NOMO-1 treated with dmso at 0.1 percent for 144 hours (cell line): ENCODE results near the gene LAMA2.

Experiments
- DNase-seq: peaks from one replicate; lab custom pipeline; 2025; ENCODE audit not compliant: unreplicated experiment; lab: John Stamatoyannopoulos, UW

Gene LAMA2

DNA sequence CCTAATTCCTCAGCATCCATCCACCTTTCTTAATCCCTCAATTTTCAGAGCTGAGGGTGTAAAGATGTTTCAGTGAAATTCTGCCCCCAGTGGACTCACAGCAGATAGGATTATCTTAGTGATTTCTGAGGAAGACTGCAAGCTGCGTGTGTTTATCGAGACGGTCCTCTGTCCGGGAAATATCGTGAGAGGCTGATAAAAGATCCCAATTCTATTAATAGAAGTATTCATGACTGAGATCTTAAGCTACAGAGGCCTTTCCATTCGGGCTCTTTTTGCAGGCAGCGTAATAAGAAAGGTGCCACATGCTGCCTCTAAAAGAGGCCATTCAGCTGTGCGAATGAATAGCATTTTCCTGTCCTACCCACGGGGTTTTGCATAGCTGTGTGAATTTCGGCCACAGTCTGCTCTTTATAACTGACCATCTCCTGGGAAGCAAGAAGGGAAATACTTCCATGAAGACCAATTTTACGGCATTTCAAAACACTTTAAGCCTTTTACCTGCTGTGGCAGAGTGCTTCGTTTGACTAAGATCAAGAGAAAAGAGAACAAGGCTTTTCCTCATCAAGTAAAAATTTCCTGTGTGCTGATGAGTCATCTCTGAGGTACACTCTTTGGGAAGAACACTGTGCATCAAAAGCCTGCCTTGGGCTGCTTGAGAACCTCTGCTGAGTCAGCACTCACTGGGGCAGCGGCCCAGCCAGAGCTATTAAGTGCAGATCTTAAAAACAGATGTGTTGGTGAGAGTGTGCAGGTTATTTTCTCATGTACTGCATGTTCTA is 618.2 kb downstream of the LAMA2 start:
- peak; percentile 36 for DNase-seq

DNA sequence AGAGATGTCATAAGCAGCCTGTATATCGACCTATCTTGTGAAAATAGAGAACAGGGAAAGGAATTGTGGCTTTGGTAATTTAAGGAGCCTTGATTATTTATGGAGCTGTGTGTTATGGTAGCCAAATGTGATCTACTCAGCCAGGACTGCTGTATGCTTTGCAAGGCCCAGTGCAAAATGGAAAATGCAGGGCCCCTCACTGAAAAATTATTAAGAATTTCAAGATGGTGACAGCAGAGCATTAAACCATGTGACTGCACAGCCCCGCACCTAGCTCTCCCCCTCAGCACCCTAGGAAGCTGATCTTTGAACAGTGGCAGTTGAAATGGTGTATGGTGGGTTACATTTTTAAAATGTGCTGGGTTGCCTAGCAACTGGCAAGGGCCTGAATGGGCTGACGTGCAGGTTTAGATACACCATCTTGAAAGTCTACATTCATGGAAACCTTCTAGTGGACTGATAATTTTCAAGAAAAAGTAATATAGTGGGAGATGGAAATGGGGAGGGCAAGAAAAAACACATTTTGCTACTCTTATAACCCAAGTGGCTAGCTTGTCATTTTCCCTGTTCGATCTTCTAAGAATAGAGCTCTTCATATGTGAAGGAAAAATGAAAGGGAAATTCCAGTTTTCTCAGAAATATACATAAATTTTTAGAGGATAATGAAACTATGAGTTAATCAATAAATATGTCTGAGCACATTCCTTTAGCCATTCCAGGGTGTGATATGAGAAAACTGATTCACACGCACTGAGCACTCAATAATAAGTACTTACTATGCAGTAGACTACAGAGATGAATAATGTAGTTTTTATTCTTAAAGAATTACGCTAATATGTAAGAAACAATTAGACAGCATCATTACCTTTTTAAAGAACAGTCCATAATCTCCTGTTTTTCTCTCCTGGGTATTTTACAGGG is 619.1 kb downstream of the LAMA2 start:
- no peak for DNase-seq

DNA sequence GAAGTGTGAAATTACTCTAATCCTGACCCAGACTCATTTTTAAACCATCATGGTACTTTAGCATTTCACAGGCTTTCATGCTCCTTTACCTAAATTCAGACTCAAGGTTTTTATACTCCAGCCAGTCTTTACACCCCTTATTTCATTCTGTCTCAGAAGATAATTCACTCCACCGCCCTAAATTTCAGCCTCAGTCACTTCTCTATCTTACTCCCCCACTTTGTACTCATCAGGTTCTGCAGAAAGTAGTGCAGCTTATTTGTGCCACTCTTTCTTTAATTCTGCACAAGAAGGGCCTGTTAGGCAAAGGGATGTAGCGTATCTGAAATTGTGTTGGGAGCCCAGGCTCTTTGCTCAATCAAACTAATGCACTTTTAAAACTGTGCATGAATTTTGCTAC is 621.5 kb downstream of the LAMA2 start:
- DNase-seq, result no peak

DNA sequence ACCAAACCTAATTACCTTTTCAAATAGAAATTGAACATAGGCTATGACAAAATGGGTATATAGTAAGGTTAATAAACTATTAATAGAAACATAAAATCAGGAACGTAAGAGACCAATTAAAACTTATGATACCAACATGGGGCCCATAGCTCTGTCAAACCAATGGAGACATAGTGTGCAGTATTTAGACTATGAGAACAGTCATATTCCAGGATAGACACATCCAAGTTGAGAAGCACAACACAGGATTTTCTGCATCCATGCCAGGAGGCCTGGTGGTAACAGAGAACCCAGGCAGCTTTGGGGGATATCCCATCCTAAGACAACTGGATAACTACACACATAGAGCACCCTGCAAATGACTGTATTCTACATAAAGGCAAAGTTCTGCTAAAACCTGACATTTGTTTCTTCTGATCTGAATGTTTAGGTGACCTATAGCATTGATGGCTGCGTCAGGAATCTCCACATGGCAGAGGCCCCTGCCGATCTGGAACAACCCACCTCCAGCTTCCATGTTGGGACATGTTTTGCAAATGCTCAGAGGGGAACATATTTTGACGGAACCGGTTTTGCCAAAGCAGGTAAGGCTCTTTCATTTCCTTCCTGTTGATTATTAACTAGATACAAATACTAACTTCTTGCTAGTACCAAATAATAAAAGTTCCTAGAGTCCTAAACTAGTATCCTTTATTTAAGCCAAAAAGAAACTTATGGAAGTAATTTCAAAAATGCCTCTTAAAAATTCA is 624.3 kb downstream of the LAMA2 start:
- no peak for DNase-seq

DNA sequence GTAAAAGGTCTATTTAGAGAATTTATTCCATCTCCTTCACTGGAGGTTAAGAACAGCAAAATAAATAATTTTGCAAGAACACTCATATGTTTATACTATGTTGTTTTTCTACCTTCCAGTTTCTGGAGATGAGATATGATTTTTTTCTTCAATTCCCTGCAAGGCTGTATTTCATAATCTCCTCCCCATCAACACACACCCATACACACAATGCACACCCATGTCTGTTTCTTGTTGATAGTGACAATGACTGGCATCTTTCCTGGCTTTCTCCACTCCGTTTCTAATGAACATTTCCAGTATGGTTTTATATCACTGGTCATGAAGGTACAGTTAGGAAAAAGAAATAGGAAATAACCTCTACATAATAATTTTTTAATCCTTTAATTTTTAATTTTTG is 624.9 kb downstream of the LAMA2 start:
- DNase-seq, result no peak

DNA sequence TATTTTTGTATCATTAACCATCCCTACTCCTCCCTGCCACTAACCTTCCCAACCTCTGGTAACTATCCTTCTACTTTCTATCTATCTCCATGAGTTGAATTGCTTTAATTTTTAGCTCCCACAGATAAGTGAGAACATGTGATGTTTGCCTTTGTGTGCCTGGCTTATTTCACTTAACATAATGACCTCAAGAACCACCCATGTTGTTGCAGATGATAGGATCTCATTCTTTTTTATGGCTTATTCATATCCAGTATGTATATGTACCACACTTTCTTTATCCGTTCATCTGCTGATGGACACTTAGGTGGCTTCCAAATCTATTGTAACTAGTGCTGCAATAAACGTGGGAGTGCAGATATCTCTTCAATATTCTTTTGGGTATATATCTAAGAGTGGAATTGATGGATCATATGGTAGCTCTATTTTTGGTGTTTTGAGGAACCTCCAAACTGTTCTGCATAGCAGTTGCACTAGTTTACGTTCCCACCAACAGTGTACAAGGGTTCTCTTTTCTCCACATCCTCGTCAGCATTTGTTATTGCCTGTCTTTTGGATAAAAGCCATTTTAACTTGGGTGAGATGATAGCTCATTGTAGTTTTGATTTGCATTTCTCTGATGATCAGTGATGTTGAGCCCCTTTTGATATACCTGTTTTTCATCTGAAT is 625.7 kb downstream of the LAMA2 start:
- no peak for DNase-seq

DNA sequence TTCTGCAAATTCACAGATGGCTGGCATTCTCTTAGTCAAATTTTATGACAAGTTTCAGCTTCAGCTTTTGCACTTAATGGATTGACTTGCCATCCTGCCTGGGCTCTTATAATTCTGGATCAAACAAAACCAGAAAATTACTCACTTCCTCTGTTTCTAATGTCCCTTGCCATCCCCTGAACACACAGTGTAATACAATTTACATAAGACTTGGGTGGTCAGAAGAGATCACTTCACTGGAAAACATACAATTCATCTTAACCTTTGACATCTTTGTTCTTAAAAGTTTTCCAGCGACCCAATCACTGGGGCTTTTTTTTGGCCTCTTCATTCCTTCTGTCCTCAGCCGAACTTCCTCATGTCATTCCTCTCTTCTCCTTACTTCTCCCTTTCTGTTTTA is 628.0 kb downstream of the LAMA2 start:
- no peak for DNase-seq

DNA sequence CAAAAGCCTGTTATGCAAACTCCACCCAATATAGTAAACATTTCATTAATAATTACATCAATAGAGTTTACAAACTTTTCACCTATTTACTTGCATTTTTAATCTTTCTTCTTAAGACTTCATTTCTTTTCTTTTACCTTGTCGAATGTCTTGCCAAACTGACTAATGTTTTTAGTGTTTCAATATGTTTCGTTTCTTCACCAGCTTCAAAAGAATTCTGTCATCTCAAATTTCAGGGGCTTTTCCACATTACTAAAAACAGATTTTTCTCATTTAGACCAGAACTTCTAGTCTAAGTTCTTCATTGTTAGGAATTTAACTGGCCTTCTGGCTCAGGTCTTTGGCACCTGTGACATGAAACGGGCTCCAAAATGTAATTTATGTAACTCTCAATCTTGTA is 630.5 kb downstream of the LAMA2 start:
- DNase-seq, result no peak

DNA sequence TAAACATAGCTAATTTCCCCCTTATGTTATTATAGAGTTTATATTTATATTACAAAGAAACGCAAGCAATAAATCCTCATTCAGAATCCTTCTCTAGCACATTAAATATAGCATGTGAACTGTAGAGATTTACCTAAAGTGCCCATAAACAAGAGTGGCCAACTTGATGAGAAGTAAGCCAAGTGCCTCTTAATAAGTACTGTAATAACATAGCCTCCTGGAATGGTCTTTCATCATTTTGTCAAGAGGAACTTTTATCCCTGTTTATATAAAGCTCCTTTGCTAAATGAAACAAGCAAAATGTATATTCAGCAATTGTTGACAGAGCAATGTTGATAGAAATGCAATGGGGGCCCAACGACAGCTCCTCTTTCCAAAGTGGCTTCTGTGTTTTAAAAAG is 632.1 kb downstream of the LAMA2 start:
- no peak for DNase-seq

DNA sequence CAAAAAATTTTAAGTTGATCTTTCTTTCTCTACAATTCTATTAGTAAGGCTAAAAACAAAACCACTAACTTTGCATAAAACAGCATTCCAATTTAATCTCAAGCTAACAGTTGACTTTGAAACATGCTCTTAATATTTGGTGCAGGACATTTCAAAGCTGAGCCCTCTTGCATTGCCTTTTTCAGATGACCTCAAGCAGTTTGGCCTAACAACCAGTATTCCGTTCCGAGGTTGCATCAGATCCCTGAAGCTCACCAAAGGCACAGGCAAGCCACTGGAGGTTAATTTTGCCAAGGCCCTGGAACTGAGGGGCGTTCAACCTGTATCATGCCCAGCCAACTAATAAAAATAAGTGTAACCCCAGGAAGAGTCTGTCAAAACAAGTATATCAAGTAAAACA is 633.1 kb downstream of the LAMA2 start:
- no peak for DNase-seq

DNA sequence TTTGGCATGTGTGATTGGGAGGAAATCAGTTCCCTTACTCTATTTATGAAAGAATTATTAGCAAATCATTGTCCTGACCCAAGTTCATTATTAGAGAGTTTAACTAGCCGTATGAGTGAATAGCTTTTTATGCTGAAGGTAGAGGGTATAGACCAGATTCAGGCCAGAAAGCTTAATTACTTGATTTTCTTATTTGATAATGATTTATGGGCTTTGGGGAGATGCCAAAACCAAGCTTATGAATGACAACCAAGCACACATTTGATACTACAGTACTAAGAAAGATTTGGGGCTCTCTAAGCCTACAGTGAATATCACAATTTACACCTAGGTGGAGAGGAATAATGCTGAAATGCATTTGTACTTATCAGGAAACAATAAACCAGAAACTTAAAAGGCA is 633.8 kb downstream of the LAMA2 start:
- no peak for DNase-seq

DNA sequence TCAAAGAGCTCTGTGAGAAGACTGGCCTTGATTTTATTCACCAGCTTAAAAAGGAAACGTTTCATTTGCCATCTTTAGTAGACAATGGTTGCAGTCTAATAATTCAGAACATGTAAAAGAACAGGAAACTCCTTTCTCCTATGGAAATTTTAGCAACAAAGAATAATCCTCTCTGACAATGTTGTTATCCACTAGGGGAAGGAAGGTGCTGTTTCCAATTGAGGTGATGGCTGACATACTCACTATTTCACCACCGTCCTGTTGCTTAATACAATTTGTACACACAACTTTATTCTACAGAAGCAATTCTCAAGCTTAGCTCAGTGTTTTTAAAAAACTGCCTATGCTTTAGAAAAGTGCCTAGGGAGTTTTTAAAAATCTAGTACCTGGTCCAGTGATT is 634.4 kb downstream of the LAMA2 start:
- DNase-seq, result no peak

DNA sequence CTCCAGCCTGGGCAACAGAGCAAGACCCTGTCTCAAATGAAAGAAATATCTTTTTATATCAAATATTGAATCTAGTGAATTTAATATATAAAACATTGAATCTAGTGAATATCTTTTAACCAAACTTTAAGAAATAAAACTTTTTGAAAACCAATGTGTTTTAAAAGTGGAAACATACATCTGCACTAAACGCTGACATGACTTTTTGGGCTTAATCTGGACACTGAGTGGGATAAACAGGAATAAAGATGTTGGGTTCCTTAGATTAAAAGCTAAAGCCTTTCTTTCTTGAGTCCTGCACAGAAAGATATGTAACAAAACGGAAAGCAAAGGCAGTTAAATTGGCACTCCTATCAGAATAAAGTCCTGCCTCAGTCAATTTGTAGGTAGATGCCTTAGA is 636.8 kb downstream of the LAMA2 start:
- DNase-seq, result no peak

DNA sequence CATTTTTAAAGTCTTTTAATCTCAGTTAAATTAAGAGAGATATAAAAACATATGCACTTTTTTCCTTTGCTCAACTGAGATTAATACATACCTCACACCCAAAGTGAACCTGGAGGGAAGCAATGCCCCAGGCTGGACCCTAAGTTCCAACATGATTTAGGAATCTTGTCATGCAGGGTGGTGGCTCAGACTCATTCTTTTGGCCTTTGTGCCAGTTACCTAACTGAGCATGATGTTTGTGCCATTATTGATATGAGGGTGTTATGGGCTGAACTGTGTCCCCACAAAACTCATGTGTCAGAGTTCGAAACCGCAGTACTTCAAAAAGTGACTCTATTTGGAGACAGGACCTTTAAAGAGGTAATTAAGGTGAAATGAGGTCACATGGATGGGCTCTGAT is 639.0 kb downstream of the LAMA2 start:
- no peak for DNase-seq

DNA sequence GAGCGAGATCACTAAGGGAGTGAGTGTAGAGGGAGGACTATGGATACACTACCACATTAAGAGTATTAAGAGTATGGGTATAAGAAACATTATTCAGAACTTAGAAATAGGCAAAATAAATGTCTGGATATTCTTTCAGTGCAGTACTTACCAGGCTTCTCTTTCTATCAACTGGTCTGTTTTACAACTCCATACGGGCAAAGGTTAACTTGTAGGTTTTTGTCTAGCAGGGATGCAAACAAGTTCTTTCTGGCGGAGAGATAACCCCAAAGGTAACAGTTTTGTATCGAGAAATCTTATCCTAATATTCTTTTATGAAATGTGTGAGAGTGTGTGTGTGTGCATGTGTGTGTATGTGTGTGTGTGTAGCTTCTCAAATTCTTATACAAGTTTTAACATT is 640.9 kb downstream of the LAMA2 start:
- no peak for DNase-seq

DNA sequence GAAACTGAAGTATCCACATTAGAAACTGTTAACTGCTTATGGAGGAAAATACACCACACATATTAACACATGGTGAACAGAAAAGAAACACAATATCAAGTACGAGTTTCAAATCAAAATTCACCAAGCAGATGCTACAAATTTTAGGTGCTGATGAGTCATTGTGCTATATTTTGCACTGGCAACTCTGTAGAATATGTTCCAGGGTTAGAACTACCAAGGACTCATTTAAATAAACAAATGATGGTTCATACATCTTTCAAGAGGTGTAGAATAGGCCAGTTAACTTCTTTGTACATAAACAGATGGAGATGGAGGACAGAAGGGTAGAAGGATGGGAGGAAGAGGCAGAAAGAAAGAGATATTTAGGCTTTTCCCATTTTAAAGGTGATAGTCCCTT is 642.1 kb downstream of the LAMA2 start:
- DNase-seq, result no peak

DNA sequence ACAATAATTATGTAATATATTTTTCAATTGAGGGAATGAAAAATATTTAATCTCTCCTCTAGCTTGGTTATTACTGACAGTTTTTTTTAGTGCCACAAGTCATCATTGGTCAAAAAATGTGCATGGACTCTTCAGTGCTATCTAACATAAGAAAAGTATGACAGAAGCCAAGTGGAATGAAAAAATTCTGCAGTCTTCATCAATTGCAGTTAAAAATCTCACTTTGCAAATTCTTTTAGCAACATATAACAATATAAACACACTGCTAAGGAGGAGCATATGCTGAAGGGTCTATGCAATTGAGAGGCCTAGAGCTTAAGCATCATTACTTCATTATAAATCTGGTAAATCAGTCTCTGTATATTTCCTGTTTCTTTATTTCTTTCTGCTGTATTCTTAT is 652.0 kb downstream of the LAMA2 start:
- no peak for DNase-seq

DNA sequence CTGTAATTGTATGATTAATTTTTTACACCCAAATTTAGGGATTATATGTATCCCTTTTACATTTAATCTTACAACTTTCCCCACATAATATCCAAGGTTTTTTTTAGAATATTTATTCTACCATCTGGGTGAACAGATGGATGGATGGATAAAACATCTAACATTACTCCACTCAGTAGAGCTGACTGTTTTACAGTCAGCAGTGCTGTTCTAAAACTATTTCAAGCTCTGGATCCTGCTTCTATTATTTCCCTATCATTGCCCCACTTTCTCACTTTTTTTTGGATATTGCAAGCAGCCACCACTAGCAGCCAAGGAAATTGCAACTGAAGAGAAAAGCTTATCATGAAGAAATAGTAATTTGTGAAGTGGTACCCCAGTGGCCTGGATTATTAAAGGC is 653.3 kb downstream of the LAMA2 start:
- DNase-seq, result no peak

DNA sequence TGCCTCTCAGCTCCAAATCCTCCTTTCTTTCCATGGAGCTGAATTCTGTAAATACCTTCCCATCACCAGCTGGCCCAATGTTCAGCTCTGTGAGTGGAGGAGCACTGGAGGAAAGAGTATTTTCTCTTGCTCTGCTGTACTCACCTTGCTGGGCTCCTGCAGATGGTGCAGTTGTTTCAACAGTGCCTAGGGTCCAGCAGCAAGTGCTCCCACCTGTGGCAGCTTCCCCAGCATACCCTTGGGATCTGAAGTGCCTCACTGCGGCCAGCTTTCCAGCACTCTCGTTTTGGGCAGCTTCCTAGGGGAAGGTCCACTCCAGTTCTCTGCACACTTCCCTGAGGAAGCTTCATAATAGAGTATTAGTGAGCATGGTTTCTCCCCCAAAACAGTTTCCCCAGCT is 656.1 kb downstream of the LAMA2 start:
- no peak for DNase-seq

DNA sequence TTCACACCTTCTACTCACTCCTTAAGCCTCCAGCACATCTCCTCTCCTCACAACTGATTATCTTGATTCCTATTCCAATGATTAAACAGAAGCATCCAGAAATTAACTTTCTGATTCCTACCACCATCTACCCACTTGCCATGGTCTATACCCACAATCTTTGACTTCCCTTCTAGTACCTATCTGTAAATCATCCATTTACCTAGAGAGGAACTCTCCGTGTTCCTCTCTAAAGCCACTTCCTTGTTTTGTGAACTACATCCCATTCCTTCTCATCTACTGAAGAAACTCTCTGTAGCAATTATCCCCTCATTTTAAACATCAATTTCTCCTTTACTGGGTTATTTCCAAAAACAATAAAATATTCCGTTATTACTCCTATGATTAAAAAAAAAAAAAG is 659.8 kb downstream of the LAMA2 start:
- DNase-seq, result no peak

DNA sequence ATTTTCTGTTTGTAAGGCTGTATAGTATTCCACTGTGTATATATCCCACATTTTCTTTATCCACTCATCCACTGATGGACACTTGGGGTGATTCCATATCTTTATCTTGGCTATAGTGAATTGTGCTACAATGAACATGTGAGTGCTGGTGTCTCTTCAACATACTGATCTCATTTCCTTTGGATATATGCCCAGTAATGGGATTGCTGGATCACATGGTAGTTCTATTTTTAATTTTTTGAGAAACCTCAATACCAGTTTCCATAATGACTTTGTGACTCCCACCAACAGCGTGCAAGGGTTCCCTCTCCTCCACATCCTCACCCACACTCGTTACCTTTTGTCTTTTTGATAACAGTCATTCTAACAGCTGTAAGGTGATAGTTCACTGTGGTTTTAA is 661.0 kb downstream of the LAMA2 start:
- no peak for DNase-seq
